Esophagus squamous epithelium (tissue), 5 donors: Measurements from ENCODE around the gene PDZD4. TPM values are rescaled to one million over a fixed set of nuclear protein-coding genes. Genes with fewer than 3 reads are reported as not detected.

Experiments
- DNase-seq: peaks from one replicate; lab custom pipeline; 2025; lab: John Stamatoyannopoulos, UW
- H3K27ac ChIP-seq, 4 donors: fragments of 200-600 bp; sonication (generic); one replicate each; pipeline ENCODE4 v1.5.1; 2016 to 2019; ENCODE audit warnings: mild to moderate bottlenecking in 1 of 4
- H3K27me3 ChIP-seq, 4 donors: fragments of 200-600 bp; sonication (generic); 1 replicate in 3 of 4; 2 replicates in 1 of 4; pipeline versions ENCODE4 v1.5.1 to v1.6.0; 2017 to 2021; ENCODE audit warnings: antibody characterized with exemption in 1 of 4
- H3K36me3 ChIP-seq, 3 donors: fragments of 200-600 bp; sonication (generic); one replicate each; pipeline ENCODE4 v1.5.1; 2016 to 2019
- H3K4me1 ChIP-seq, 3 donors: fragments of 200-600 bp; sonication (generic); one replicate each; pipeline ENCODE4 v1.5.1; 2017 to 2019
- H3K4me3 ChIP-seq, 4 donors: fragments of 200-600 bp; sonication (generic); 1 replicate in 3 of 4; 2 replicates in 1 of 4; pipeline ENCODE4 v1.5.1; 2016 to 2019; ENCODE audit warnings: mild to moderate bottlenecking in 2 of 4, moderate library complexity in 1 of 4
- H3K9me3 ChIP-seq, 3 donors: fragments of 200-600 bp; sonication (generic); one replicate each; pipeline ENCODE4 v1.5.1; 2016 to 2019
- POLR2A ChIP-seq, 4 donors: fragments of 450-650 bp; IDR thresholded peaks; one replicate each; pipeline ENCODE4 v1.6.1; 2017; ENCODE audit warnings: antibody characterized with exemption in 4 of 4, mild to moderate bottlenecking in 4 of 4, moderate library complexity in 3 of 4
- WGBS, 2 donors: methylation state at CpG; one replicate each; pipeline ENCODE4 v1.1.5; 2018; 5-methylcytosine and 5-hydroxymethylcytosine counted together
- intact Hi-C: fragments of 100-400 bp; cut with DNase I; formaldehyde crosslinking; loops from one replicate; pipeline ENCODE4 v1.15.0; 2022
- total RNA-seq, 4 donors: library from RNA; depleted of rRNA; stranded (reverse); fragments of >200 nt; gene quantifications; one replicate each; pipeline ENCODE4 v1.1.0, GENCODE V29; 2016
- TF ChIP-seq, protein P1 (sequence below), 6 experiments: fragments of 450-650 bp in 4 of 6; fragments of 200-600 bp in 2 of 6; sonication (generic) in 2 of 6; IDR thresholded peaks; one replicate each; pipeline ENCODE4 v1.5.1; 2016 to 2019; ENCODE audit warnings: antibody characterized with exemption in 6 of 6, mild to moderate bottlenecking in 4 of 6, moderate library complexity in 4 of 6
- donor health status: DM: yes; HTN: yes; CAD: no.

PDZD4 gene
- total RNA-seq, 4 donors from 2014 or later = 0.97 to 3.4 (median 1.9) TPM

DNA sequence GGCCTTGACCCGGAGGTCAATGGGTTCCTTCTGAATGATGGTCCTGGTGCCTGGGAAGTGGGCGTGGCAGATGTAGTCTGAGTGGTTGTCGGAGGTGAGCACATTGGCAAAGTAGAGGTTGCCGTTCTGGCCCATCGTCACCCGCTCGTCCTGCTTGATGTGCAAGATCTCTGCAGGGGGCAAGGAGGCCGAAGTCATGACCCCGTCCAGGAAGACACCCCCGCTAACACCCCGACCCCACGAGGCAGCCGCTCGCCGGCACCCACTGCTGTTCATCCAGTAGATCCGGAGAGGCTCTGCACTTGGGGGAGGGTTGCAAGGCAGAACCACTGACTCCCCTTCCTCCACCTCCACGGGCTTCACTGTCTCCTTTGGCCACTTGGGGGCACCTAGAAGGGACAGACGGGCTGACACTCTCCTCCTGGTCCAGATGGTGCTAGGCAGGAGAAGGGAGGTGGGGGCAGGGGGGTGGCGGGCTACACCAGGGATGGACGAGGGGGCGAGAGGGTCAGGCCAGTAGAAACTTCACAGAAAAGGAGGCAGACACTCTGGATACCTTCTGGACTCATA is 40.5 kb upstream of the PDZD4 start:
- H3K9me3 ChIP-seq = no peaks in the 10 kb centered on the region
- TF ChIP-seq POLR2A (IDR thresholded peaks at IDR 0.05) = no peak
- TF ChIP-seq, protein P1, sequence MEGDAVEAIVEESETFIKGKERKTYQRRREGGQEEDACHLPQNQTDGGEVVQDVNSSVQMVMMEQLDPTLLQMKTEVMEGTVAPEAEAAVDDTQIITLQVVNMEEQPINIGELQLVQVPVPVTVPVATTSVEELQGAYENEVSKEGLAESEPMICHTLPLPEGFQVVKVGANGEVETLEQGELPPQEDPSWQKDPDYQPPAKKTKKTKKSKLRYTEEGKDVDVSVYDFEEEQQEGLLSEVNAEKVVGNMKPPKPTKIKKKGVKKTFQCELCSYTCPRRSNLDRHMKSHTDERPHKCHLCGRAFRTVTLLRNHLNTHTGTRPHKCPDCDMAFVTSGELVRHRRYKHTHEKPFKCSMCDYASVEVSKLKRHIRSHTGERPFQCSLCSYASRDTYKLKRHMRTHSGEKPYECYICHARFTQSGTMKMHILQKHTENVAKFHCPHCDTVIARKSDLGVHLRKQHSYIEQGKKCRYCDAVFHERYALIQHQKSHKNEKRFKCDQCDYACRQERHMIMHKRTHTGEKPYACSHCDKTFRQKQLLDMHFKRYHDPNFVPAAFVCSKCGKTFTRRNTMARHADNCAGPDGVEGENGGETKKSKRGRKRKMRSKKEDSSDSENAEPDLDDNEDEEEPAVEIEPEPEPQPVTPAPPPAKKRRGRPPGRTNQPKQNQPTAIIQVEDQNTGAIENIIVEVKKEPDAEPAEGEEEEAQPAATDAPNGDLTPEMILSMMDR (IDR thresholded peaks at IDR 0.05) = no peak
- H3K4me1 ChIP-seq = no peaks in the 10 kb centered on the region
- H3K27ac ChIP-seq = no peak overlapping the region
- WGBS, 2 donors = 59 to 79% methylated on average over 3 to 15 of the region's 21 CpGs
- no peak for DNase-seq
- no peaks in the 10 kb centered on the region for H3K36me3 ChIP-seq
- intact Hi-C loops = loop anchor here (10.0 kb wide), 1 partner anchor 56 kb away; no protein-coding TSS in a partner anchor
- H3K4me3 ChIP-seq = no peak overlapping the region
- peaks cover 0 to 6% (median 0%) of the 10 kb centered on the region in 4 donors for H3K27me3 ChIP-seq

DNA sequence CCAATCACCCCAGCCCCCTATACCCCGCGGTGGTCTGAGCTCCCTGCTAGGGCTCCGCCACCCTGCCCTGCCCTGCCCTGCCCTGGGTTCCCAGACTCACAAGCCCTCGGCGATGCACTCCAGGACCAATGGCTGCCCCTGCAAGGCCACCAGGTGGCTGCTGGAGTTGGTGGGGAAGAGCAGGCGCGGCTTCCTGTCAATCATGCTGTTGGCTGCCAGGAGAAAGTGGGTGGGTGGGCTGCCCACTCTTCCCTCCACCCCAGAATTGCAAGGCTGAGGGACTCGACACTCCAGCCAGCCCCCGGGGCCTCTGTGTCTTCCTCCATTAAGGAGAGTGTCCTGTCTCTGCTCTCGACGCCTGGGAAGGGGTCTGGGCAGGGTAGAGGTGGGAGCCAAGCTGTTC is 39.9 kb upstream of the PDZD4 start:
- no peak overlapping the region for H3K4me3 ChIP-seq
- H3K27ac ChIP-seq = no peak overlapping the region
- no peak for TF ChIP-seq POLR2A (IDR thresholded peaks at IDR 0.05)
- TF ChIP-seq, protein P1 (IDR thresholded peaks at IDR 0.05) = no peak
- WGBS, 2 donors = no CpG with 5 or more reads among the region's 11 CpGs
- DNase-seq = no peak
- H3K4me1 ChIP-seq = no peaks in the 10 kb centered on the region
- H3K9me3 ChIP-seq = no peaks in the 10 kb centered on the region
- intact Hi-C loops = loop anchor here (10.0 kb wide), 1 partner anchor 55 kb away; no protein-coding TSS in a partner anchor
- H3K27me3 ChIP-seq = peaks cover 0 to 4% (median 0%) of the 10 kb centered on the region in 4 donors
- H3K36me3 ChIP-seq = no peaks in the 10 kb centered on the region

DNA sequence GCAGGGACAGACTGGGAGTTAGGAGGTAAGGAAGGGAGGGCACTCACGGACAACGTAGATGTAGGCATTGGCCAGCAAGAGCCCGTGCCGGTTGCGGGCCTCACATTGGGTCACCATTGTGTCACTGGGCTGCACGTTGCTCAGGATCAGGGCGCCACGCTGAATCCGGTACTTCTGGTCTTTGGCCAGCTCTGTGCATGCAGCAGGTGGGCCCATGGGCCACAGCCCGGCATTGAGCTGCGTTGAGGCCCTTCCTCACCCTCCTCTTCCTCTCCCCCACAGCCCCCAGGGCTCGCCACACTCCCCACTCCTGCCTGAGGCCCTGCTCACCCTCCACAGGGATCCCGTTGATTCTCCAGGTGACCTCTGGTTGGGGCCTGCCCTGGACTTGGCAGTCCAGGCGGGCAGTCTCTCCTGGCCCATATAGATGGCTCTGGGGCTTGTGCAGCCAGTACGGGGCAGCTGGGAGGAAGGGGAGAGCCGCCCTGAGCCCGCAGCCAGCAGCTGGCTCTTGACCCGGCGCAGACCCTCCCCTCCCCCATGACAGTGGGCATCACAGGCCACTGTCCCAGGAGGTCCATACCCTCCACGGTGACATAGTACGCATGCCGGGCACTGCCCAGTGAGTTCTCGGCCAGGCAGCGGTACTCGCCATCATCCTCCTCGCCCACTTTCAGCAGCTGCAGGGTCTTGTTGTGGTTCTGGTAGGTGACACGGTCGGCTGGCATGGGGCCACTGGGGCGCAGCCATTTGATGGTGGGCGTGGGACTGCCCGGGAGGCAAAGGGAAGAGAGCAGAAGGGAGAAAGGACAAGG is 39.3 kb upstream of the PDZD4 start:
- H3K27me3 ChIP-seq = peaks cover 0 to 4% (median 0%) of the 10 kb centered on the region in 4 donors

GRCh38 chrX:153868576-153869472 is 38.5 kb upstream of the PDZD4 start:
- TF ChIP-seq, protein P1 (IDR thresholded peaks at IDR 0.05) = no peak
- no peak for TF ChIP-seq POLR2A (IDR thresholded peaks at IDR 0.05)
- Histone ChIP-seq H3K27ac (no peak overlapping the region), H3K4me3 (no peak overlapping the region), H3K4me1 (no peaks in the 10 kb centered on the region), H3K27me3 (peaks cover 0 to 4% (median 0%) of the 10 kb centered on the region in 4 donors), H3K36me3 (no peaks in the 10 kb centered on the region), H3K9me3 (no peaks in the 10 kb centered on the region)
- intact Hi-C loops = no loop called here
- 85% methylated on average over 13 of the region's 26 CpGs; no CpG with 5 or more reads in 1 of the 2 donors for WGBS, 2 donors
- no peak for DNase-seq

More for the DNA sequence above, 39.3 kb upstream of the PDZD4 start:
- H3K4me3 ChIP-seq = no peak overlapping the region
- WGBS, 2 donors = 70 to 100% methylated on average over 2 to 4 of the region's 31 CpGs
- no peaks in the 10 kb centered on the region for H3K9me3 ChIP-seq
- no peak overlapping the region for H3K27ac ChIP-seq
- DNase-seq = no peak
- H3K4me1 ChIP-seq = no peaks in the 10 kb centered on the region
- H3K36me3 ChIP-seq = no peaks in the 10 kb centered on the region
- TF ChIP-seq POLR2A (IDR thresholded peaks at IDR 0.05) = no peak
- TF ChIP-seq, protein P1 (IDR thresholded peaks at IDR 0.05) = no peak
- intact Hi-C loops = loop anchor here (10.0 kb wide), 1 partner anchor 55 kb away; no protein-coding TSS in a partner anchor
